GM18870 (cell line): ENCODE data around the gene MLXIP.
"Not testable (repeated sequence)": the region's sequence is repeated elsewhere in the genome, so short reads cannot be mapped to it uniquely, and the experiment has no call there.

Experiments used
- ATAC-seq: cut with Tn5 transposase; IDR thresholded peaks from one replicate; pipeline ENCODE4 v1.9.1; 2021; ENCODE audit warnings: moderate library complexity; ENCODE audit not compliant: unreplicated experiment

The MLXIP gene

GRCh38 chr12:122078141-122079032, at the start of gene MLXIP:
MLXIP (plus strand) TSS chr12:122078756; CDS start chr12:122078854, 98 bp downstream.
- ATAC-seq: peak; percentile 61

GRCh38 chr12:122028905-122029560, 49.5 kb upstream of the MLXIP start:
- ATAC-seq: no peak

GRCh38 chr12:122029620-122030423, 48.7 kb upstream of the MLXIP start:
- no peak for ATAC-seq

GRCh38 chr12:122030424-122031035, 48.0 kb upstream of the MLXIP start:
- ATAC-seq: no peak

GRCh38 chr12:122031342-122032216, 47.0 kb upstream of the MLXIP start:
- ATAC-seq: no peak

- no peak for ATAC-seq
Observed at GRCh38 chr12:122032580-122032979, 46.0 kb upstream of the MLXIP start.

- ATAC-seq: no peak
Observed at GRCh38 chr12:122035292-122035691, 43.3 kb upstream of the MLXIP start.

- ATAC-seq: no peak
Observed at GRCh38 chr12:122036153-122036552, 42.4 kb upstream of the MLXIP start.

- no peak for ATAC-seq
Observed at GRCh38 chr12:122040579-122041386, 37.8 kb upstream of the MLXIP start.

GRCh38 chr12:122041458-122041857, 37.1 kb upstream of the MLXIP start:
- ATAC-seq: not testable (repeated sequence)

- no peak for ATAC-seq
Observed at GRCh38 chr12:122042910-122043309, 35.6 kb upstream of the MLXIP start.

- no peak for ATAC-seq
Observed at GRCh38 chr12:122043476-122043875, 35.1 kb upstream of the MLXIP start.

GRCh38 chr12:122045262-122045661, 33.3 kb upstream of the MLXIP start:
- ATAC-seq: no peak

GRCh38 chr12:122046145-122046544, 32.4 kb upstream of the MLXIP start:
- ATAC-seq: no peak

GRCh38 chr12:122048151-122048550, 30.4 kb upstream of the MLXIP start:
- no peak for ATAC-seq

GRCh38 chr12:122049827-122050226, 28.7 kb upstream of the MLXIP start:
- ATAC-seq: no peak

- ATAC-seq: no peak
Observed at GRCh38 chr12:122050706-122051105, 27.9 kb upstream of the MLXIP start.

GRCh38 chr12:122051231-122051876, 27.2 kb upstream of the MLXIP start:
- no peak for ATAC-seq

GRCh38 chr12:122052285-122052684, 26.3 kb upstream of the MLXIP start:
- no peak for ATAC-seq
